ENCODE results near the gene PLAC1. TPM values are rescaled to one million over a fixed set of nuclear protein-coding genes. Genes with fewer than 3 reads are reported as not detected.

PLAC1 gene
- total and polyA plus RNA-seq, 2 experiments from 2014 or later = 0.50 to 0.83 TPM

DNA sequence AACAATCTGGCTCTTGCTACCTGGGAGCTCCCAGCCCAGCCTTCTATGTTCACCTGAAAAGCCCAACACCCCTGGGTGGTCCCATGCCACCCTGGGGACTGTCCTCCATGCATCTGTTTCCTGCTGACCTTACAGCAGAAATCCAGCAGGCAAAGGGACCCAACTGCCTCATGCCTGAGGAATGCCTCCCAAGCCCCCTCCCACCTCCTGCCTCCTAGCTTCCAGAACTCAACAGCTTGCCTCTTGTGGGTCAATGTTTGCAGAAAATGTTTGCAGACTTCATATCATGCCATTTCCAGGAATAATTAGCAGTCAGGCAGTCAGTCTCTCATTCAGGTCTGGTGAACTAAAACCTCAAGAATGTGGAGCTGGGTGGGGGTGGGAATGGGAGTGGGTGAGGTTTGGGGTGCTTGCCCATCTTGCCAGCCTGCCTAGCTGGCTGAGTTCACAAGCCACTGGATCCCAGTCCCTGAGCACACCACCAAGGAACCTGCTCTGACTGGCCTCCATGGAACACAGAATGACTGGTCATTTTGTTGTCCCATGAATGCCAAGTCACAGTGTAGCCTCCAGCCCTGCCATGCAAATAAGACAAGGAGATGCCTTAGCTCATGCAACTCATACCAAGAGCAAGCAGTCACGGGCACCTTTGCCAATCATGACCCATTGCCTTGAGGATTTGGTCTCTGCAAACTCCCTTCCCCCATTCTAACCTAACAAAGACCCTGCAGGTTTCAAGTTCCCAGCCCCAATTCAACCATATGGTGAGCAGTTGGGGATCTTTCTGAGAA, 12.1 kb upstream of the PLAC1 start:
- no peaks in the 10 kb centered on the region for H3K79me2 ChIP-seq (replicated peaks; ENCODE audit: insufficient read depth)
- H3K4me1 ChIP-seq (ENCODE audit: insufficient read depth) = no peaks in the 10 kb centered on the region
- H3K4me3 ChIP-seq = no peak overlapping the region
- Mint-ChIP-seq H3K9me3 (no peaks in the 10 kb centered on the region; the same call in 1 of the 3 replicates), H3K36me3 (ENCODE audit: low read depth) (no peaks in the 10 kb centered on the region), H3K27me3 (ENCODE audit: insufficient read depth, low read depth, poor library complexity) (no peaks in the 10 kb centered on the region), H3K4me3 (no peak overlapping the region), H3K4me1 (peaks cover 6% of the 10 kb centered on the region), H3K27ac (no peak overlapping the region)
- H4K20me1 ChIP-seq (replicated peaks; ENCODE audit: insufficient read depth) = no peaks in the 10 kb centered on the region
- ATAC-seq (no peak), DNase-seq (ENCODE audit: low spot score) (peak; percentile 9)
- H3K36me3 ChIP-seq (ENCODE audit: insufficient read depth) = no peaks in the 10 kb centered on the region
- H3K27ac ChIP-seq (ENCODE audit: low read depth) = no peak overlapping the region
- no peak overlapping the region for H3K4me2 ChIP-seq
- no peaks in the 10 kb centered on the region for H3K27me3 ChIP-seq (ENCODE audit: insufficient read depth)
- H2AFZ ChIP-seq = no peak overlapping the region
- H3K9me2 ChIP-seq (ENCODE audit: insufficient read depth) = no peaks in the 10 kb centered on the region
- H3F3A ChIP-seq (replicated peaks; ENCODE audit: low read depth) = no peaks in the 10 kb centered on the region
- TF ChIP-seq, protein P1, sequence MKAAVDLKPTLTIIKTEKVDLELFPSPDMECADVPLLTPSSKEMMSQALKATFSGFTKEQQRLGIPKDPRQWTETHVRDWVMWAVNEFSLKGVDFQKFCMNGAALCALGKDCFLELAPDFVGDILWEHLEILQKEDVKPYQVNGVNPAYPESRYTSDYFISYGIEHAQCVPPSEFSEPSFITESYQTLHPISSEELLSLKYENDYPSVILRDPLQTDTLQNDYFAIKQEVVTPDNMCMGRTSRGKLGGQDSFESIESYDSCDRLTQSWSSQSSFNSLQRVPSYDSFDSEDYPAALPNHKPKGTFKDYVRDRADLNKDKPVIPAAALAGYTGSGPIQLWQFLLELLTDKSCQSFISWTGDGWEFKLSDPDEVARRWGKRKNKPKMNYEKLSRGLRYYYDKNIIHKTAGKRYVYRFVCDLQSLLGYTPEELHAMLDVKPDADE (IDR thresholded peaks at IDR 0.05) = no peak

DNA sequence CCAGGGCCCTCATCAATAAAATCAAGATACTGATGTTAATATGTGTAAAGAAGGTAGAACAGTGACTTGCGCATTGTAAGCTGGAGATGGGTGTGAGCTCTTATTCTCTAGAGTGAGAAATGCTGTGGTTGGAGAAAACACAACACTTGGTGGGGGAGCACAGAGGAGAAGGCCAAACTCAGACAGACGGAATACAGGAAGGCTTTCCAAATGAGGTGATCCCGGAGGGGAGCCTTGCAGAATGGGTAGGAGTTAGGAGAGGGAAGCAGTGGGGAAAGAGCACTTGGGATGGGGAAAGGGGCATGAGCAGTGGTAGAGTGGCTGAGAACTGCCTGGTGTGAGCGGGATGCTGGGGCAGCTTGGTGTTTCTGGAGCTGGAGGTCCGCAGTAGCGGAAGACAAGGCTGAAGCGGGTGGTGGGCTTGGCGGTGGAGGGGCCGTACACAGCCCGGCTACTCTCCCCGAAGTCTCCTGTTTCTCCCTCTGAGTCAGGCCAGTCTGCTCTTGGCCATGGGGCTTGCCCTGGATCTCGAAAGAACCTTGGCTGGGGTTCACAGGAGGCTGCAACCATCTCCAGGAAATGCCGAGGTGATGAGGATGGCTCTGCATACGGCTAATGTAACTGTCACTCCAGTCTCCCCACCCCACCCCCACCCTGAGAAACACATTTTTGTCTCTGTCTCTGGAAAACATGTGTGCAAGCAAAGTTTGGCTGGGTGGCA, 11.3 kb upstream of the PLAC1 start:
- Mint-ChIP-seq H3K27me3 (ENCODE audit: insufficient read depth, low read depth, poor library complexity) (peaks cover 4% of the 10 kb centered on the region), H3K4me3 (no peak overlapping the region), H3K36me3 (ENCODE audit: low read depth) (no peaks in the 10 kb centered on the region), H3K9me3 (no peaks in the 10 kb centered on the region; the same call in 1 of the 3 replicates), H3K27ac (no peak overlapping the region), H3K4me1 (peaks cover 7% of the 10 kb centered on the region)
- TF ChIP-seq, protein P2, sequence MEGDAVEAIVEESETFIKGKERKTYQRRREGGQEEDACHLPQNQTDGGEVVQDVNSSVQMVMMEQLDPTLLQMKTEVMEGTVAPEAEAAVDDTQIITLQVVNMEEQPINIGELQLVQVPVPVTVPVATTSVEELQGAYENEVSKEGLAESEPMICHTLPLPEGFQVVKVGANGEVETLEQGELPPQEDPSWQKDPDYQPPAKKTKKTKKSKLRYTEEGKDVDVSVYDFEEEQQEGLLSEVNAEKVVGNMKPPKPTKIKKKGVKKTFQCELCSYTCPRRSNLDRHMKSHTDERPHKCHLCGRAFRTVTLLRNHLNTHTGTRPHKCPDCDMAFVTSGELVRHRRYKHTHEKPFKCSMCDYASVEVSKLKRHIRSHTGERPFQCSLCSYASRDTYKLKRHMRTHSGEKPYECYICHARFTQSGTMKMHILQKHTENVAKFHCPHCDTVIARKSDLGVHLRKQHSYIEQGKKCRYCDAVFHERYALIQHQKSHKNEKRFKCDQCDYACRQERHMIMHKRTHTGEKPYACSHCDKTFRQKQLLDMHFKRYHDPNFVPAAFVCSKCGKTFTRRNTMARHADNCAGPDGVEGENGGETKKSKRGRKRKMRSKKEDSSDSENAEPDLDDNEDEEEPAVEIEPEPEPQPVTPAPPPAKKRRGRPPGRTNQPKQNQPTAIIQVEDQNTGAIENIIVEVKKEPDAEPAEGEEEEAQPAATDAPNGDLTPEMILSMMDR (conservative IDR thresholded peaks at IDR 0.05; ENCODE audit: low read depth in 2 of 2) = no peak
- TF ChIP-seq CREB1 (CRISPR knock-in tag; IDR thresholded peaks at IDR 0.05; ENCODE audit: low read depth) = no peak
- TF ChIP-seq ZNF331 (CRISPR knock-in tag; IDR thresholded peaks at IDR 0.05; ENCODE audit: low read depth) = no peak
- no peak for TF ChIP-seq POLR2AphosphoS5 (IDR thresholded peaks at IDR 0.05; ENCODE audit: low read depth)
- TF ChIP-seq JUNB (IDR thresholded peaks at IDR 0.05; ENCODE audit: unreplicated experiment) = no peak
- TF ChIP-seq STAT1 (IDR thresholded peaks at IDR 0.05; ENCODE audit: unreplicated experiment) = no peak
- TF ChIP-seq NANOG (IDR thresholded peaks at IDR 0.05; ENCODE audit: borderline replicate concordance) = no peak
- TF ChIP-seq, protein P1 (IDR thresholded peaks at IDR 0.05) = no peak
- TF ChIP-seq, protein P3, sequence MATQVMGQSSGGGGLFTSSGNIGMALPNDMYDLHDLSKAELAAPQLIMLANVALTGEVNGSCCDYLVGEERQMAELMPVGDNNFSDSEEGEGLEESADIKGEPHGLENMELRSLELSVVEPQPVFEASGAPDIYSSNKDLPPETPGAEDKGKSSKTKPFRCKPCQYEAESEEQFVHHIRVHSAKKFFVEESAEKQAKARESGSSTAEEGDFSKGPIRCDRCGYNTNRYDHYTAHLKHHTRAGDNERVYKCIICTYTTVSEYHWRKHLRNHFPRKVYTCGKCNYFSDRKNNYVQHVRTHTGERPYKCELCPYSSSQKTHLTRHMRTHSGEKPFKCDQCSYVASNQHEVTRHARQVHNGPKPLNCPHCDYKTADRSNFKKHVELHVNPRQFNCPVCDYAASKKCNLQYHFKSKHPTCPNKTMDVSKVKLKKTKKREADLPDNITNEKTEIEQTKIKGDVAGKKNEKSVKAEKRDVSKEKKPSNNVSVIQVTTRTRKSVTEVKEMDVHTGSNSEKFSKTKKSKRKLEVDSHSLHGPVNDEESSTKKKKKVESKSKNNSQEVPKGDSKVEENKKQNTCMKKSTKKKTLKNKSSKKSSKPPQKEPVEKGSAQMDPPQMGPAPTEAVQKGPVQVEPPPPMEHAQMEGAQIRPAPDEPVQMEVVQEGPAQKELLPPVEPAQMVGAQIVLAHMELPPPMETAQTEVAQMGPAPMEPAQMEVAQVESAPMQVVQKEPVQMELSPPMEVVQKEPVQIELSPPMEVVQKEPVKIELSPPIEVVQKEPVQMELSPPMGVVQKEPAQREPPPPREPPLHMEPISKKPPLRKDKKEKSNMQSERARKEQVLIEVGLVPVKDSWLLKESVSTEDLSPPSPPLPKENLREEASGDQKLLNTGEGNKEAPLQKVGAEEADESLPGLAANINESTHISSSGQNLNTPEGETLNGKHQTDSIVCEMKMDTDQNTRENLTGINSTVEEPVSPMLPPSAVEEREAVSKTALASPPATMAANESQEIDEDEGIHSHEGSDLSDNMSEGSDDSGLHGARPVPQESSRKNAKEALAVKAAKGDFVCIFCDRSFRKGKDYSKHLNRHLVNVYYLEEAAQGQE (IDR thresholded peaks at IDR 0.05; ENCODE audit: unreplicated experiment) = no peak
- no peak for TF ChIP-seq EZH2phosphoT487 (IDR thresholded peaks at IDR 0.05; ENCODE audit: unreplicated experiment)
- Histone ChIP-seq H3K27ac (ENCODE audit: low read depth) (no peak overlapping the region), H3F3A (replicated peaks; ENCODE audit: low read depth) (no peaks in the 10 kb centered on the region), H3K9me2 (ENCODE audit: insufficient read depth) (no peaks in the 10 kb centered on the region), H3K36me3 (ENCODE audit: insufficient read depth) (no peaks in the 10 kb centered on the region), H3K4me3 (no peak overlapping the region), H3K27me3 (ENCODE audit: insufficient read depth) (no peaks in the 10 kb centered on the region), H3K4me2 (no peak overlapping the region), H3K4me1 (ENCODE audit: insufficient read depth) (no peaks in the 10 kb centered on the region), H2AFZ (no peak overlapping the region), H4K20me1 (replicated peaks; ENCODE audit: insufficient read depth) (no peaks in the 10 kb centered on the region), H3K79me2 (replicated peaks; ENCODE audit: insufficient read depth) (no peaks in the 10 kb centered on the region)
- DNase-seq (ENCODE audit: low spot score) (no peak), ATAC-seq (no peak)
